ENCODE results near the gene MREG.
"Not testable (repeated sequence)": the region's sequence is repeated elsewhere in the genome, so short reads cannot be mapped to it uniquely, and the experiment has no call there.

The MREG gene

DNA sequence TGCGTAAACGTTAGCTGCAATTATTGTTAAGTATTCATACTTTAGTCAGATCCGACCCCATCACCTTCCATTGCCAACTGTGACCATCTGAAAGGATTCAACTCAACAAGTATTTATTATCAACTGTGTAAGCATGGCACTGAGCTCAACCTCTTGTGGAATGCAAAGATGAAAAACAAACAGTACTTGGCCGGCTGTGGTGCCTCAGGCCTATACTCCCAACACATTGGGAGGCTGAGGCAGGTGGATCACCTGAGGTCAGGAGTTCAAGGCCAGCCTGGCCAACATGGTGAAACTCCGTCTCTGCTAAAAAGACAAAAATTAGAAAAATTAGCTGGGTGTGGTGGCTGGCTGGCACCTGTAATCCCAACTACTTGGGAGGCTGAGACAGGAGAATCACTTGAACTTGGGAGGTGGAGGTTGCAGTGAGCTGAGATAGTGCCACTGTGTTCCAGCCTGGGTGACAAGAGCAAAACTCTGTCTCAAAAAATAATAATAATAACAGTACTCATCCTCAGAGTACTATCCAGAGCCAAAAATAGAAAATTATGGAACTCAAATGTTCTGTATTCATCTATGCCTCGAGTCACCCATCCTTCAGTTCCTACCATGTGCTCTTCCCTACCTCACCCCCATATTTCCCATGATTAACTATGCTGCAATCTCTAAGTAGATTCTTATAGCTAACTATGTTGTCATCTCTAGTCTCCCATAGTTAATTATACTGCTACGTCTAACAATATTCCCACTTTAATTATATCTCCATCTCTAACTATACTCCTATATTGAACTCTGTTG lies 8.6 kb upstream of the MREG start:
- DNase-seq (ENCODE audit: low read depth, low spot score) = no peak

- DNase-seq (ENCODE audit: low read depth, low spot score) = no peak
Observed at GRCh38 chr2:216018709-216019108, 5.4 kb upstream of the MREG start.

- DNase-seq (ENCODE audit: low read depth, low spot score) = no peak
Observed at GRCh38 chr2:216017365-216017764, 4.0 kb upstream of the MREG start.

DNA sequence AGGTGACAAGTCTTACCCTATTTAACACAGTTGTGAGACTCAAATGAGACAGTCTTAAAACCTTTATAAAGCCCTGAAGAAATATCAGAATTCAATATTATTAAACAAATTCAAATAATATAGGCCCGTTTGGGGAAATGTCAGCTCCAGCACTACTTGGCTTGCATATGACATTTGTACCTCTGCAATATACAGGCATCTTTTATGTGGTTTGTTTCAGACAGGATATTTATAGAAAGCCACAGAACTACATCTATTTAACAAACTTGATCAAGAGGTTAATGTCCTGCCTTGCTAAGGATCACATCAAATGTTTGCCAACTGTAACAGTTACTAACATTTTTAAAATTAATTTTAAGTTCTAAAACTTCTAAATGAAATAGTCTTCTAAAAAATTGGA lies 3.2 kb upstream of the MREG start:
- DNase-seq (ENCODE audit: low read depth, low spot score) = no peak

- peak; percentile 7 for DNase-seq (ENCODE audit: low read depth, low spot score)
Observed at GRCh38 chr2:216015722-216016464, 2.5 kb upstream of the MREG start.

GRCh38 chr2:216014986-216015385 lies 1.6 kb upstream of the MREG start:
- DNase-seq (ENCODE audit: low read depth, low spot score) = no peak

GRCh38 chr2:216014006-216014405 lies 655 bp upstream of the MREG start:
- no peak for DNase-seq (ENCODE audit: low read depth, low spot score)

GRCh38 chr2:216012830-216013079 lies 596 bp downstream of the MREG start:
- DNase-seq (ENCODE audit: low read depth, low spot score) = no peak

- no peak for DNase-seq (ENCODE audit: low read depth, low spot score)
Observed at GRCh38 chr2:216012133-216012829, 1.1 kb downstream of the MREG start.

DNA sequence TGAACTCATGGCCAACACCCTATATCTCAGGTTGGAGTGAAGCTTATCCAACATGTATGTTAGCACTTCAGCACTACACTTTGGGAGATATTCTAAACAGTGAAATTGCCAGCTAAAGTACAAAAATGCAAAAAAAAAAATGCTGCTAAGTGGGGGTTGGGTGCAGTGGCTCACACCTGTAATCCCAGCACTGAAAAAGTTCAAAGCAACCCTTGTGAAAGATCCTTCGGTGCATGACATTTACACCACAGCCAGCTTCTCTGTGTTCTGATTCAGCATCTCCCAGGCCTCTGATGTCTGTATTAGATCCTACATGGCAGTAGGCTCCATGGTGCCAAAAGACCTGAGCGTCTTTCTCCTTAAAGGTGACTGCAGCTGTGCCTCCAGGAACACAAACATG lies 4.1 kb downstream of the MREG start:
- DNase-seq (ENCODE audit: low read depth, low spot score) = not testable (repeated sequence)

DNA sequence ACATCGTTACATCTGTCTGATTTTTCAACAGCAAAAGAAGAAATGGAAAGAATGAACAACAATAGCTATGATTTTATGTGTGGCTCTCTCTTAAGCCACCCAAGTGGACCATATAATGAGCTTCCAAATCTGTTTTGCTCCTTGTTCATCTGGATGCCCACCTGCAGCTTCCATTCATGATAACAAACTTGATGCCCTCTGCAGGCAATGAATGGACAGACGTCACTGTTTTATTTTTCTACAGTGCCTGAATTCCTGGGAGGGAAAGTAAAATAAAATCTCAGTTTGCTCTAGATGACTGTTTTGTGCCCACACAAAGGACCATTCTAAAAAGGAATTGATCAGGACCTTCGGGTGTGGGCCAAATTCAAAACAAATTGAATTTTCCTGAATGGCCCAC lies 5.0 kb downstream of the MREG start:
- no peak for DNase-seq (ENCODE audit: low read depth, low spot score)

- peak; percentile 10 for DNase-seq (ENCODE audit: low read depth, low spot score)
Observed at GRCh38 chr2:216006164-216006663, 7.1 kb downstream of the MREG start.

DNA sequence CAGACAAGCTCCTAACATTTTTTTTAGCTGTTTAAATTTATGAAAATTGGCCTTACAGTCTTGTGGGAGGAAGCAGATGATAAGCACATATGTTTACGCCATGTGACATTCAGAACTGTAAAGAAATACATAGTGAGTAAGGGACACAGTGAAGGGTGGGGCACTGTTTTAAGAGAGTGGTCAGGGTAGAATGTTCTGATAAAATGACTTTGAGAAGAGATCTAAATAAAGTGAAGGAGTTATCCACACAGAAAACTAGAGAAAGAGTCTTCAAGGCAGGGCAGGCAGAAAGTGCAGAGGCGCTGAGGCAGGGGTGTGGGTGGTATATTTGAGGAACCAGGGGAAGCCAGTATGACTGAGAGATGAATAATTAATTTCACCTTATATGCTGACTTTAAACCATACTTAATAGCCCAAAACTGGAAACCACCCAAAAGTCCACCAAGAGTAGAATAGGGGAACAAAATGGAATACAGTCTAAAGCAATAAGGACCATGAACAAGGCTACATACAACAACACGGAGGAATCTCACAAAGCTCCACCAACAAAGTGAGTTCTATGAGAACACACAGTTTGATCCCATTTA lies 8.6 kb downstream of the MREG start:
- no peak for DNase-seq (ENCODE audit: low read depth, low spot score)

DNA sequence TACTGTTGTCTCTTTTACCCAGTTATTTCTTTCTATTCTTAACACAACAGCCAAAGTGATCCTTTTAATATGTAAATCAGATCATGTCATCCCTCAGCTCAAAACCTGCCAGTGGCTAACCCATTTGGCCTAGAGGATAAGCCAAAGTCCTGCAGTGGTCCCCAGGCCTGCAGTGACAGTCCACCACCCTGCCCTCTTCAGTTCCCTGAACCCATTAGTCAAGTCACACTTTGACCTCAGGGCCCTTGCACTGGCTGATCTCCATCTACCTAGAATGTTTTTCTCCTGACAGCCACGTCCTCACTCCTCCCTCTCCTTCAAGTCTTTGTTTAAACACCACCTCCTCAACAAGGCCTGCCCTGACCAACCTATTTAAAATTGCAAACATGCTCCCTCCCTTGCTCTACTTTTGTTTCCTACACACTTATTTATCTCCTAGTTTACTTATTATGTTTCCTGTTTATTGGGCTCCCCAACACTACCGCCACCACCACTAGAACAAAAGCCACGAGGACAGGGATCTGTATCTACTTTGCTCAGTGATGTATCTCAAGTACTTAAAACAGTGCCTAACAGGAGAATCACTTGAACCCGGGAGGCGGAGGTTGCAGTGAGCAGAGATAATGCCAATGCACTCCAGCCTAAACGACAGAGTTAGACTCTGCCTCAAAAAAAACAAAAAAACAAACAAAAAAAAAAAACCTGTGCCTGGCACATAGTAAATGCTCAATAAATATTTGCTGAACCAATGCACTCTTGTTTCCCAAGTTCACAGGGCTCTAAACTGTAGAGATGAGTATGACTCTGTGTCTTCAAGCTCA lies 9.3 kb downstream of the MREG start:
- DNase-seq (ENCODE audit: low read depth, low spot score) = no peak

GRCh38 chr2:216002693-216003092 lies 10.7 kb downstream of the MREG start:
- DNase-seq (ENCODE audit: low read depth, low spot score) = no peak

GRCh38 chr2:216002101-216002678 lies 11.2 kb downstream of the MREG start:
- no peak for DNase-seq (ENCODE audit: low read depth, low spot score)

DNA sequence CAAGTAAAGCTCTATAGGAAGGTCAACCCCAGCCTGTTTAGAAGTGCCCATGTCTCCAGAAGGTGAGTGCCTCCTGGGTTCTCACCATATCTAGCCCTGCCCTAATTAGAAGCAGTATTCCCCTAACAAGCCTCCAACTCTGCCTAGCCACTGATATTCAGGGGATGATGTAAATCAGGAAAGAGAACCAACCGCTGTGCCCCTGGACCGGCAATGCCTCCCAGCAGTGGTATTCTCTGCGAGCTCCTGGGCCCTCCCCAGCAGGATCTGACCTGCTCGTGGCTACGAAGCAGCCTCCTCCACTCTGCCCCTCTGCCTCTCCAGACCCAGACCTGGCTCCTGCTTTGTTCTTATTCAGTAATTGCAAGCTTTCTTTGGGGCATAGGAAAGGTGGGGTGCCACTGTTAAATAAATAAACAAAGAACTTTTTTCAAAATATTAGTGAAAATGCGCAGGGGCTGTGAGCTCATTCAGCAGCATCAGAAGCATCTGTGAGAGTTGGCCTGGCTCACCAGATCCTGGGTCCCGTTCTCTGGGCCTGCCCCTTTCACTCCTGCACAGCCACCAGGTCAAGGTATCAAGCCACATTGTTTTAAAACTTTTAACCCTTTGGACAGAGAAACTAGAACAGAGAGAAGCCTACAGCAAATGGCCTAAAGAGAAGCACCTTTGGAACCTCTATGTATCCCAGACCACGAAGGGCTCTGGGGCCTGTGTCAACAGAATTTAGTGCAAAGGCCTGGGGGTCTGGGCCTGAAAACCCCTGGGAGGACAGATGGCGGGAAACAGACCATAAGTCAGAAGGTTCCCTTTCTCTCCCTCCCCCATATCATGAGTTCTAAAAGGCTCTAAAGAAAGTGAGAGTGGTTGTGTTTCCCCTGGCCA lies 11.9 kb downstream of the MREG start:
- DNase-seq (ENCODE audit: low read depth, low spot score) = no peak

- no peak for DNase-seq (ENCODE audit: low read depth, low spot score)
Observed at GRCh38 chr2:215998636-215999035, 14.7 kb downstream of the MREG start.

- DNase-seq (ENCODE audit: low read depth, low spot score) = no peak
Observed at GRCh38 chr2:215997219-215997618, 16.1 kb downstream of the MREG start.

DNA sequence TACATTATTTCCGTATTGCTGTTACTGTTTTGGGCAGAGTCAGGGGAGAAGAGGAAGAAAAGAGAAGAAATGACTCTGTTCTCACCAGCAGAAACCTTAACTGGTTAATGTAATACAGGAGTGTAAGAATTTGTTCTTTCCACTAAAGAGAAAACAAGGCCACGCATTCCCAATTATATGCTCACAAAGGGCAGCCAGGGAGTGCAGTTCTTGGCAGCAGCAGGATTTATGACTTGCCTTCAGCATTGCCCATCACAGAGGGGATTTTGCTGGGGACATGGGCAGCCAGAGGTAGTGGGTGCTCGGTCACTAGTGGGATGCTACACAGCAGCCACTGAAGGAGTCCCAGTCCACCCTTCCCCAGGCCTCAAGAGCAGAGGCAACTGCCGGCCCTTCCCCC lies 18.4 kb downstream of the MREG start:
- no peak for DNase-seq (ENCODE audit: low read depth, low spot score)

All from activated CD4-positive, CD25-positive, alpha-beta regulatory T cell treated with anti-CD3 and anti-CD28 coated beads, Interleukin-2, amount 50 U/mL, for 16 hours (primary cell).